ENCODE measurements around the gene UNC45B.
"Not testable (repeated sequence)": the region's sequence is repeated elsewhere in the genome, so short reads cannot be mapped to it uniquely, and the experiment has no call there.

Gene UNC45B

DNA sequence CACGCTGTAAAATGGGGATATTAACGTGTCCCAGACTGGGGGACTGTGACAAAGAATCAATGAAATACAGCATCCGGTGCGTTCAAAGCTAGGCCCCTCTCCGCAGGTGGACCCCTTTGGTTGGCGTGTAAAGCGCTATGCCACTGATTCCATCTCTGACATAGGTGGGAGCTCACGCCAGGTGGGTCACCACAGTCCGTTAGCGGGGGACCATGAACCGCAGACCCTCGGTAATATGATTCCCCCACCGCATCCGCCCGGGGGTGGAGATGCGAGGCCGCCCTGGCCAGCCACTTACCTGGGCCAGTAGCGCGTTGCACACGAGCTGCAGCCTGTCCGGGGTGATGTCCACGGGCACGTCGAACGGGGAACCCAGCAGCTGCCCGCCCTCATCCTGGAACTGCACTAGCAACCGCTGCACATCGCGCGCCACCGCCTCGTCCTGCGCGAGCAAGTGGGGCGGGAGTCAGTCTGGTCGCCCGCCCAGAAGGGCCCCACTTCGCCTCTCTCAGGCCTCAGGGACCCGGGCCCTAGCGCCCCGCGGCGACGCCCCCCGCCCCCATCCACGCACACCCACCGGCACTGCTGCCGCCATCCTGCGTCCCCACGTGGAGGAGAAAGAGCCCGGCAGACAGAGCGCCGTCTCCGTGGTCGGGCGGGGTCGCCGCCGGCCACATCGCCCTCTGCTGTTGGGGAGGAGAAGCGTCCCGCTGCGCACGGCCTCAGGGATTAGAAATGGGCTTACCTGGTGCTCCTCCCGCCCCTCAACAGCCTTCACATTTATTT is 5.7 kb upstream of the UNC45B start, which contains the start of gene NLE1:
Gene NLE1 (minus strand): TSS at position 623 of the 786 bp plus-strand sequence. CDS start 28 bp downstream, at position 595.
- DNase-seq = peak; percentile 84 to 92

DNA sequence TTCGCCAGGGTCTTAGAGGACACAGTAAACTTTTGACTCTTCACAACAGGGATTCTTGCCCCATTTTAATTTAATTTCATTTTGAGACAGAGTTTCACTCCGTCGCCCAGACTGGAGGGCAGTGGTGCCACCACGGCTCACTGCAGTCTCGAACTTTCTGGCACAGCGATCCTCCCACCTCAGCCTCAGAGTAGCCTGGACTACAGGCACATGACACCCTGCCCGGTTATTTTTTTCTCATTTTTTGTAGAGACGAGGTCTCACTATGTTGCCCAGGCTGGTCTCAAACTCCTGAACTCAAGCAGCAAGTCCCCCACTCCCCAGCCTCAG is 5.2 kb upstream of the UNC45B start:
- no peak for DNase-seq

GRCh38 chr17:35144840-35145239 is 2.8 kb upstream of the UNC45B start:
- no peak for DNase-seq

DNA sequence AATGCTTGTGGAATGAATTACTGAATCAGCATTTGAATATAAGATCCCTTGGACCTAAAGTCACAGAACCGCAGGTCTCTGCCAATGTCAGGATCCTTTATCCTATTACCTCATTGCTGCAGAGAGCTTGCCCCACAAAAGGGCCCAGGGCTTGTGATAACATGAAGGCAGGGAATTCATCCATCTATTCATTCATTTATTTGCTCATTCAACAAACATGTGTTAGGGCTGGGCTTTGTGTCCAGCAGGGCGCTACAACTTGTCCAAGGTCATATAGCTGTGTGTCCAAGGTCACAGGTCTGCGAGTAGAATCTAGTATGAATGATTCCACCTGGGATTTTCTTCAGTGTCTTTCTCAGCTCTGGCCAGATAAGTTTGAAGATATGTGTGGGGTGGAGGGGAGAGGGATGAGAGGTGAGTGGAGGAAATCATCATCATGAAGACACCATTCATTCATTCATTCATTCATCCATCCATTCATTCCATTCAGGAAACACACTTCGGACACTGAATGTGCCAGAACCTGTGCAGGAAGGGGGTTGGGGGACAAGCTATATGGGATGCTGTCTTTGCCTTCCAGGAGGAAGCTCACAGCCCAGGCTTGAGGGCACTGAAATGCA is 1.3 kb upstream of the UNC45B start:
- DNase-seq = no peak

GRCh38 chr17:35148144-35148543 is 527 bp downstream of the UNC45B start:
- no peak for DNase-seq

- no peak for DNase-seq
These were observed 2.3 kb downstream of the UNC45B start for GRCh38 chr17:35149941-35150340.

- DNase-seq = not testable (repeated sequence)
These were observed 3.5 kb downstream of the UNC45B start for GRCh38 chr17:35151080-35151479.

DNA sequence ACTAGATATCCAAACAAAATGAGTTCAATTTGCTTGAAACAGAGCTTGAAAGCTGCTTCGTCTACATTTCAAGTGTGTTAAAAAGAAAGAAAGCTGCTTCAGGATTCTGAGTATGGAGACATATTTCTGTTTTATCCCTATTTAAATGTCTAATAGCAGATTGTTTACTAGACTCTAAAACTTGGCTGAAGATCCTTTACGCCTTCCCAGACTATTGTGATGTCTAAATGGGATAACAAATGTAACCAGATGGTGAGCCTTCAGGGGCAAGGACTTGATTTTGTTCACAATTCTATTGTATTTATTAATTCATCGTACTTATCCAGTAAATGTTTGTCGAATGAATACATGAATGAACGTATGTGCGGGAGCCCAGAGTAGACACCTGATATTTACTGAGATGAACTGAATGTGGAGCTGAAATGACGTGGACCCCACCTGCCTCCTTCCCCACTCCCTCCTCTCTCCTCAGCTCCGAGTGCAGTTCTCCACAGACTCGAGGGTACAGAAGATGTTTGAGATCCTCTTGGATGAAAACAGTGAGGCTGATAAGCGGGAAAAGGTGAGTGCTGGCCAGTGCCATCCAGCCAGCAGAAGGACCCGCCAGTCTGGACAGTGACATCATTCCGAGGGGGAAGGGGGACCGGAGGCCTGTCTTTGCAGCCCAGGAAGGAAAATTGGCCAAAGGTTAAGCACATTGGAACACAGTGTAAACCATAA is 5.0 kb downstream of the UNC45B start:
- no peak for DNase-seq

- DNase-seq = no peak
These were observed 6.9 kb downstream of the UNC45B start for GRCh38 chr17:35154196-35155165.

DNA sequence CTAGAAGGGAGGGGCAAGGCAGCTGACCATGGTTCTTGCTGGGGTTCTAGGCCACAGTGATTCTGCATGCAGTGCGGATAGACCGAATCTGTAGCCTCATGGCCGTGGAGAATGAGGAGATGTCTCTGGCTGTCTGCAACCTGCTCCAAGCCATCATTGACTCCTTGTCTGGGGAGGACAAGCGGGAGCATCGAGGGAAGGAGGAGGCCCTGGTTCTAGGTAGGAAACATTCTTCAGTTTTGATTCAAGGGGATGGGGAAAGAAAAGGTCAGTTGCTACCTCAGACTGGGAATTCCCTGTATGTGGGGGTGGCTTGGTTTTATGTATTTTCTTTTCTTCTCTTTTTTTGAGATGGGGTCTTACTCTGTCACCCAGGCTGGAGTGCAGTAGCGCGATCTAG is 7.6 kb downstream of the UNC45B start:
- DNase-seq = no peak

- DNase-seq = no peak
These were observed 12.3 kb downstream of the UNC45B start for GRCh38 chr17:35159940-35160339.

- peak; percentile 25 to 55 for DNase-seq
These were observed 13.0 kb downstream of the UNC45B start for GRCh38 chr17:35160354-35161201.

- peak; percentile 38 to 65 for DNase-seq
These were observed 13.7 kb downstream of the UNC45B start for GRCh38 chr17:35161281-35161761.

GRCh38 chr17:35162755-35163154 is 15.1 kb downstream of the UNC45B start:
- DNase-seq = no peak

- no peak for DNase-seq
These were observed 16.3 kb downstream of the UNC45B start for GRCh38 chr17:35163886-35164285.

- no peak for DNase-seq
These were observed 17.1 kb downstream of the UNC45B start for GRCh38 chr17:35164716-35165115.

DNA sequence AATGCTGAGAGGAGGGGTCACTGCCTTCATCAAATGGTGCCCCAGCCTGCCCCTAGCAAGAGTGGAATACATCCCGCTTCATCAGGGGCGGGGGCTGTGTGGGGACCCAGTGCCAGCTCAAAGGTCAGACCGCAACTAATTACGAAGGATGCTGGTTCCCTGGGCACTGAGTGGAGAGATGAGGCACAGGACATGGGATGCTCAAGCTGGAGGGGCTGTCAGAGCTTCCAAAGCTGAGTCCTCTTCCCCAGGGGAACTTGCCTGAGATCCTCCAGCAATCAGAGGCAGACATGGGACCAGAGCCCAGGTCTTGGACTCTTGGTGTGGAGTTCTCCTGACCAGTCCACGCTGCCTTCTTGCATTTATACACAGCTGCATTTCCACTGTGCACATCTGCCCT is 18.9 kb downstream of the UNC45B start:
- no peak for DNase-seq

- no peak for DNase-seq
These were observed 19.4 kb downstream of the UNC45B start for GRCh38 chr17:35167046-35167445.

DNA sequence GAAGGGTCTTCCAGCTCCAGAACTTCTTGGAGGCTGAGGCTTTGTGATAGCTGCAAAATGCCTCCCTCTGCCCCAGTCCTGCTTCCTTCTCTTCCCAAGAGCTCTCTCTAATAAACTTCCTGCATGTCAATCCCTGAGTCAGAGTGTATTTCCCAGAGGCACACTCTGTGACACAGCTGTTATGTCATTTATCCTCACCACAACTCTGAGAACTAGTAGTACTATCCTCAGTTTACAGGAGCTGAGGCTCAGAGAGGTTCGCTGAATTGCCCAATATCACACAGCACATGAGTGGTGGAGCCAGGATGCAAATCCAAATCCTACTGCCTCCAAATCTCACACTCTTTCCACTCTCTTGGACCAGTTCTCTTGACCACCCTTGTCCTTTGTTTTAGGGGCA is 20.0 kb downstream of the UNC45B start:
- no peak for DNase-seq

DNA sequence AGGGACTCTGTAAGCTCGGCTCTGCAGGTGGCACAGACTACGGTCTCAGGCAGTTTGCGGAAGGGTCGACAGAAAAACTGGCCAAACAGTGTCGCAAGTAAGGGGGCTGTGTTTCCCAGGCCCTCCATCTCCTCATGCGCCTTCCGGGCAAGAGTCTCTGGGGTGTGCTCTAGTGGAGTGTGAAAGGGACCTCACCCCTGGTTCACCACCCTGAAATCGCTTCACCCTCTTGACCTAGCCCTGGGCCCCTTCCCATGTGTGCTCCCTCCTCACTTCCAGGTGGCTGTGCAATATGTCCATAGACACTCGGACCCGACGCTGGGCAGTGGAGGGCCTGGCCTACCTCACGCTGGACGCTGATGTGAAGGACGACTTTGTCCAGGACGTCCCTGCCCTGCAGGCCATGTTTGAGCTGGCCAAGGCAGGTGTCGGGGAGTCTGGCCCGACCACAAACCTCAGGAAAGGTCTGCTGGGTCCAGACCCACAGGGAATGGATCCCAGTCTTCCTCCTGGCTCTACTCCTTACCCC is 22.3 kb downstream of the UNC45B start:
- no peak for DNase-seq
